ENCODE results near the gene CLDN20.
"Not testable (repeated sequence)": the region's sequence is repeated elsewhere in the genome, so short reads cannot be mapped to it uniquely, and the experiment has no call there.

The CLDN20 gene

DNA sequence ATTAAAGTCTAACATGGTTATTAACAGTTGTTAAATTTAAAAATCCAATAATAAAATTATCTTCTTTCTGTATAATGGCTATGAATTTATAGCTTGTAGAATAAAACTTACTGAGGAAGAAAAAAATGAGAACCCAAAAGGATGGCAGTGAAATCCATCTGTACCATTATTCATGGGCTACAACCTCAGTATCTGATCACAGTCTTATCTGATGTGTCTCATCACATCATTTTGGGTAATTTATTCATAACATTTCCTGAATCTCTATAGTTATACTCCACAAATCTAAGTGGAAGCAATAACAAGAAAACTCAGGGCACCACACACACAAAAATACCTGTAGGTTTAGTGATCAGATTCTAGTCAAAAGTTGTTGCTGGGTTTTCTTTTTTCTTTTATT, 7.3 kb downstream of the CLDN20 start:
- no peak for DNase-seq

DNA sequence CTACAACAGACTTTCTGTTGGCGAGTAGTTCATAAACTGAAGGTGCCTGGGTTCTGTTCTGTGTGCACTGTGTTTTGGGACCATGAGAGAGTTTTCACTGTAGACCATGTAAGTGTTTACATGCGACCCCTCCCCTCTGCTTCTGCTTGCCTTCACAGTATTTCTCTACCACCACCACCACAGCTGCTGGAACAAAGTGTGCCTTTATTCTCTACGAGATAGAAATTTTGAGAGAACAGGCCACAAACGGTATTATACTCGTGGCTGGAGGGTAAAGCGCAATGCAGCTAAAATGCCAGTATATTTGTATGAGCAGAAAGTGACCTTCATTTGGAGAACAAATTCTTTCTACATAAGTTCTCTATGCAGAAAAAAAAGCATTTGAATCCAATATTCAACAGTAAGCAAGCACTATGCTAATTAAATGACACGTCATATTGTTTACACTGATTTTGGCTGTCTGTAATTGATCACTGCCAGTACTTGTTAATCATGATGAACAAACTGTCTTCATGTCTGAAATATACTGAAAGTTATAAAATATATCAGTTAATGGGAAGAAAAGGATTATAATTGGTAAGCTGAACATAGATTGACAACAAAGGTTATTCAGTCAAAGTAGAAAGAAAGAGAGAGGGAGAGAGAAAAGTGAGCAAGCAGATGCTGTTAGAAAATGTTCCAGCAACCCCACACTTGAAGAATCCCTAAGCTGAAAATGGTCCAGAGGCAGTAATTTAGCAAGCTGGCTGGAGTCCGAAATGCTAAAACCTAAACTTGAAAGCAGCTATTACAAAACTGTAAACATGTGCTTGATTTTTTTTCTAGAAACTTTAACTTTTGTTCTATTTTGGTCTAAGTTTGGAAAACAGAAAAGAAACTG, 8.8 kb downstream of the CLDN20 start:
- no peak for DNase-seq

DNA sequence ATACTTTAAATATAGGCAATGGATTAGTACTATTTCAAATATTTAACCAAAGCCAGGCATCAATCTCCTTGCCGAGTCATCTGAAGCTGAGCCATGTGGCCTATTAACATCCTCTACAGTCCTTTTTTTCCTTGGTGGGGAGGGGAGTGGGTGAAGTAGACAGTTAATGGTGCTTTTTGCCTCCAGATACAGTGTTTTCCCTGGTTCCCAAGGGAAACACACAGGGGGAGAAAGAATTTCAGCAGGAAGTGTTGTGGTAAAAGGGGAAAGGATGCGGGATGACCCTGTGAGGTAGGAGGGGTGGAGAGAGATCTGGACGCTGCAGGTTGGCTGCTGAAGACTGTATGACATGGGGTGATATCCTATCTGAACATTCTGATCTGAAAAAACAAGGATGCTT, 9.6 kb downstream of the CLDN20 start:
- no peak for DNase-seq

DNA sequence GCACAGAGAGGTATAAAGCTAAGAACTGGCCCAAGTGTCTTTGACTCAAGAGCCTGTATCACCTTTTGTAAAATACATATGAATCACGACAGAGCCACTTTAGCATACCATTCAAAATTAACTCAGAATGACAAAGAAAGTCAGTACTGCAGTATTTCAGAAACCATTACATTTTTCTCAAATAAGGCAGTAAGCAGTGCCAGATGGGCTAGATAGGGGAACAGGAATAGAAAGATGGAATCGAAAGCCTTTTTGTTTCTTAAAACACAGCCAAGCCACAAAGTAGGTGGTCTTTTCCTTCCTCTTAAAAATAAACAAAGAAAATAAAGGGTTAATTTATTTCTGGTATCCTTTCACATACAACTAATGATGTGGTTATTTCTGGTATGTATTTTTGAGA, 10.3 kb downstream of the CLDN20 start:
- no peak for DNase-seq

DNA sequence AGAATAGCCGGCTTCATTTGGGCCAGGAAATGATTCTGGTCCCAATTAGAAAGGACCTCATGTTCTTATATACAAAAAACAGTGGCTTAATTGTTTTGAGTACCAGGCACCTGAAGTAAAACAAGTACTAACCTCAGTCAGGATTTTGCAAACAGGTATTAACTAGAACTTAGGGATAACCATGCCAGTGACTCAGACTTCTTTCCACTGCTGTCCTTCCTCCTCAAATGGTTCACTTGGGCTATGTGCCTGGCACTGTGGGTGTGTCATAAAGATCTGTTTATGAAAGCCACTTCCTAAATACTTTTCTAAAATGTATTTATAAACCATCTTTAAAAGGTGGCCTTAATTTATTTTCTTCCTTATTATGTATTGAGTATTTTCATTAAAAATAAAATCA, 10.7 kb downstream of the CLDN20 start:
- DNase-seq = no peak

DNA sequence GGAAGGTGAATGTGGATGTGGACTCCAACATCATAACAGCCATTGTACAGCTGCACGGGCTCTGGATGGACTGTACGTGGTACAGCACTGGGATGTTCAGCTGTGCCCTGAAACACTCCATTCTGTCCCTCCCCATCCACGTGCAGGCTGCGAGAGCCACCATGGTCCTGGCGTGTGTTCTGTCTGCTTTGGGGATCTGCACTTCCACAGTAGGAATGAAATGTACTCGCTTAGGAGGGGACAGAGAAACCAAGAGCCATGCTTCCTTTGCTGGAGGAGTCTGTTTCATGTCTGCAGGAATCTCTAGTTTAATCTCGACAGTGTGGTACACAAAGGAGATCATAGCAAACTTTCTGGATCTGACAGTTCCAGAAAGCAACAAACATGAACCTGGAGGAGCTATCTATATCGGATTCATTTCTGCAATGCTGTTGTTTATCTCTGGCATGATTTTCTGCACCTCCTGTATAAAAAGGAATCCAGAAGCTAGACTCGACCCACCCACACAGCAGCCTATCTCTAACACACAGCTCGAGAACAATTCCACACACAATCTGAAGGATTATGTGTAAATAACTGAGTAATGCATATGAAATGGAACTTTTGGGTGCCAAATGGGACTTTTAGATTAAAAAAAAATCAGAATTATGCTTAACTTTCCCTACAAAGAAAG, 12.1 kb downstream of the CLDN20 start:
- DNase-seq = no peak

DNA sequence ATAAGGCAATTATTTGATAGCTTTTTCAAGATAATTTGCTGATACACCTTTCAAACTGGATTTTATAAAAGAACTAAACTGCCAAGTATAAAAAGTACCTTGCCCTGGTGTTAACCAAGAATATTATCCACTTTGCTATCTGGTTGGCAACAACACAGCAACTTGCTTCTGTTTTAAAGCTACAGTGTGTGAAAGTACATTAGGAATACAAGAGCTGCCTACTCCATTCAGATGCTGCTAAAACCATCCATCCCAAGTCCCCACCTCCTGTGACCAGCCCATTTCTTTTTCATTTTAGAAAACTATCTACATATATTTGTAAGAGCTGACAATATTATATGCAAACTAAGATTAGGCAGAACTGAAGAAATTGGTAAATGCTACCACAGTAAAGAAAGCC, 12.8 kb downstream of the CLDN20 start:
- no peak for DNase-seq

DNA sequence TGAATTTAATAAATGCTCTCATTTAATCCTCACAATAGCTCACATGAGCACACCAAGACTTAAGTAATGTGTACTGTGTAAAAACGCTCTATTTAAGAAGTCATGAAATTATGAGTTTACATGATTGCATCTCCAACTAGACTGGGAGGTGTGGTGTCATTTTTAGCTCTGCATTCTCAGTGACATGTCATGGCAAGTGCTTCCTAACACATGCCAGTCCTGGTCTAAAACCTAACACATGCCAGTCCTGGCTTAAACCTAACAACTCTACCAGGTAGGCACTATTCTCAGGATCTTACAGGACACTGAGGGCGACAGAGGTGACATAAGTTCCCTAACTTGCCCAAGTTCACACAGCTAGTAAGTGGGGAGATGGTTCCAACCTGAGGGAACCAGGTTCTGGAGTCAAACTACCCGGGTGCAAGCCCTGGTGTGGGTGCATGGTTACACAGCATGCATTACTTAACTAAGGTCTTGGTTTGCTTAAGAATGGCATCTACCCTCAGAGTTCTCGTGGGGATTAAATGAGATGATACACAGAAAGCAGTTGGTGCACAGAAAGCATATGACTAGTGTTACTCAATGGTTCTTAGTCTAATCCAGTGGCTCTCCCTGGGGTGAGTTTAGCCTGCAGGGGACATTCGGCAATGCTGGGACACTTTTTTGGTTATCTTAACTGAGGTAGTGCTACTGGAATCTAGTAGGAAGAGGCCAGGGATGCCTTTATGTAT, 14.7 kb downstream of the CLDN20 start:
- no peak for DNase-seq

DNA sequence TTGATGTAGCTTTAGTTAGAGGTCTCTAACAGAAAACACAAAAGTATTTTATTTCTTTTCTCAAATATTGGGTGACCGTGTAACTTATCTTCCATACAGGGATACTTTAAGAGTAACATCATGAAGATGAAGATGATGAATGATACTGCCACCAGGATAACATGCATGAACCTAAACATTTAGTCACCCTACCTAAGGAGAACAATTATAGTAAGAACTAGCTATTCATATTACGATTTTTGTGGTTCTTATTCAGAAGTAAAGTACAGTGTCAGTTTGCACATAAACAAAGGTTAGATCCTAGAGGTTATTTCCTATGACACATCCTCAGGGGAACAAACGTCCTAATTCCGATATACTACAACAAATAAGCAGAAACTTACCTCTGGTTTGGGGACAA, 21.0 kb downstream of the CLDN20 start:
- DNase-seq = no peak

DNA sequence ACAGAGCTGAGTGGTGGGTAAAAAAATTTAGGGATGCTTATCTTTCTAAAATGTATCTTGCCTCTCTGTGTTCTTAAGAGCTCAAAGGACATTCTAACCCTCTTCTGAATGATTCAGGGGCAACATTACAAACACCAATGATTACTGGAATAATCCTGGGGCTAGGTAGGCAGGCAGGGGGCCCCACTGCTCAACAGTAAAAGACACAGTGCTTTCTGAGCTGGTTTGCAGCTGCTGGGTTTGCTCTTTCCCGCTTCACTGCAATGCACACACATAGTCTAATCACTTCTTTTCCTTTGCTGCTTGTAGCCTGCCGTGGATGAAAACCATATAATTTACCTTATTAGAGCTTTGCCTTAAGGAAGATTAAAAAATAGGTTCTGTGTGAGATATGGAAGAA, 23.9 kb downstream of the CLDN20 start:
- DNase-seq = no peak

DNA sequence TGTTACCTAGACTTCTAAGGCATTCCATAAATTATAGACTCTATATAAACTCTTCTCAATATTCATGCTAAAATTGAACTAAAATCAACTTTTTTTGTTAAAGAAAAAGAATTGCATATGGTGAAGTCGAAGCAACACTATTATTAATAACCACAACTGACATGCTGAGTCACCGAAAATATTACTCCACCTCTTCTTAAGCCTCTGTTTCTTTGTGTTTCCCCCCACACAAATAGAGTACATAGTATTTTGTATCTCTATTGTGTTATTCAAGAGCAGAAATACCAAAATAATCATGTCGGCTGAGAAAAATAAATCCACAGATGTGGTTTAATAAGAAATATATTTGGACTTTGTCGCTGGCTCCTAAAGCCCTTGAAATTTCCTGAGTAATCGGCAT, 26.7 kb downstream of the CLDN20 start:
- no peak for DNase-seq

DNA sequence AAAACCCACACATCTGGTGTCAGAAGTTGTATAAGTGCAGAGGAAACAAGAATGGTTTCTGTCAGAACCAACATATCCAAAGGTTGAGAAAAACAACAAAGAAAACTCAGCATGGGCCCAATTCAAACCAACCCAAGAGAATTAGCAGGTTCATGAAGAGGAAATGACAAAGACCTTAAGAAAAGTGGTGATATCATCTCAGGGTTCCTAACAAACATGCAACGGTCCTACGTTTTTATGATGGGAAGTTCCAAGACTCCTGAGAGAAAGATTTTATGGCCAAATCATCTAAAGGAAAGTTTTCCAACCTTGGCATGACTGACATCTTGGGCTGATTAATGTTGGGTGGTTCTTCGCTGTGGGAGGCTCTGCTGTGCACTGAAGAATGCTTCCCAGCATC, 27.5 kb downstream of the CLDN20 start:
- no peak for DNase-seq

DNA sequence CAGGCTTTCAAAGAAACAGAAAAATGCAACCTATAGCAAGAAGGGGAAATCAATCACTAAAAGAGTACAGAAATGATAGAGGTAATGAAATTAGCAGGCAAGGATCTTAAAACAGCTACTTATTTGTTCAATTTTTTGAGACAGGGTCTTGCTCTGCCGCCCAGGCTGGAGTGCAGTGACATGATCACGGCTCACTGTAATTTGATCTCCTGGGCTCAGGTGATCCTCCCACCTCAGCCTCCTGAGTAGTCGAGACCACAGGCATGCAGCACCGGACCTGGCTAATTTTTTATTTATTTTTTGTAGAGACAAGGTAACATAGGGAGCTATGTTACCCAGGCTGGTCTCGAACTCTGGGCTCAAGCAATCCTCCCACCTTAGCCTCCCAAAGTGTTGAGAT, 28.9 kb downstream of the CLDN20 start:
- DNase-seq = no peak

DNA sequence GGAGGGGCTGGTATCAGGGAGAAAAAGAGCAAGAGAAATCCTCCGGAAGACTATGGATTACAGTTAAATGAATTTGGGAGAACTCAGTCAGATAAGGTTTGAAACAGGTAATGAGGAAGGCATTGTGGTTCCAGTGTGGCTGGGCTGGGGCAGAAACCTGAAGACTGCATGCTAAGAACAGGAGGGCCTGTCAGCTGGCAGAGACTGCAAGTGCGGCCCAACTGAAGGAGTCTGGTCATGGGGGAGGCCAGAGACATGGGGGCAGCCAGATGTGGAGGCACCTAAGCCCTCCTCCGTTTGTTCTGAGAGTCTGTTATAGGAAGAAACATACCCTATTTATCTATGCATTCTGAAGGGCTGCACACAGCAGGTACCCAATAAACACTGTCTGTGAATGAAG, 33.9 kb downstream of the CLDN20 start:
- DNase-seq = no peak

DNA sequence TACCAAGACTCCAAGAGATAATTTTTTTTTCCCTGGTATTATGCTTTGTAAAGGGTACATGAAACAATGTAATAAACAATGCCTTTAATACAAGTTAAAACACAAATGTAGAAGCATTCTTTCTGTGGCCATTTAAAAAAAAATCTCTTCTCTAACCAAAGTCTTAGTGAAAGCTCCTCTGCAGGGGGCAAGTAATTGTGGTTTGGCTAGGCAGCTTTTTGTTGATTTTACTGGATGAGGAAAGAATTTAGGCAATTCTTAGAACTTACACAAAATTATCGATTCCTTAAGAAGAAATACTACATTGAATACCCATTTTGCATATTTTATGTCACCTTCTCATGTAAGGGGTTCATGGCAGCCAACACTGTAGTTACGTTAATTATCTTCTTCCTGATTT, 38.1 kb downstream of the CLDN20 start:
- DNase-seq = no peak

DNA sequence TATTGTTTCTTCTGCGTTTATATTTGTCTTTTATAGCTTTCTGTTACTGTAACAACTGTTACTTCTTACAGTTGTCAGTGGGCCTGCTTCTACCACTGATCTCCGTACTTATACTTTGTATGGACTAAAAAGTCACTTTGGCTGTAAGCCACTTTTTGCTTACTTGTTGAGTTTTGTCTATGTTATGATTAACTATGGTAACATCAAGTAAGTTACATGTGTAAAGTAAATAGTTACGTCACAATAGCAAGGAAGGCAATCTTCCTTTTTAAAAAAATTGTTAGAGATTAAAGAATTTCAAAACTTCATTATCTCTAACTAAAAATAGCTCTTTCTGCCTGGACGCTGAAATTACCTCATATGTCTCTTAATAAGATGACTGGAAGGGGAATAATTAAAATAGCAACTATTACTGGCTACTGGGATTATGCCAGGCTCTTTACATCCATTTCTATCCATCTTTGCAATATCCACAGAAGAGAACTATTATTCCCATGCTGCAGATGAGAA, 39.6 kb downstream of the CLDN20 start:
- no peak for DNase-seq

DNA sequence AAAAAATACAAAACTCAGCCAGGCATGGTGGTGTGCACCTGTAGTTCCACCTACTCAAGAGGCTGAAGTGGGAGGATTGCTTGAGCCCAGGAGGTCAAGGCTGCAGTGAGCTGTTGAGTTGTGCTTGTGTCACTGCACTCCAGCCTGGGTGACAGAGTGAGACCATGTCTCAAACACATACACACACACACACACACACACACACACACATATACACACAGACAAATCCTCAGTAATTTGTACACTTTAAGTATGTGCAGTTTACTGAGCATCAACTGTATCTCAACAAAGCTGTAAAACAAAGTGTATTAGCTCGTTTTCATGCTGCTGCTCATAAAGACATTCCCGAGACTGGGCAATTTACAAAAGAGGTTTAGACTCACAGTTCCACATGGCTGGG, 43.1 kb downstream of the CLDN20 start:
- no peak for DNase-seq

DNA sequence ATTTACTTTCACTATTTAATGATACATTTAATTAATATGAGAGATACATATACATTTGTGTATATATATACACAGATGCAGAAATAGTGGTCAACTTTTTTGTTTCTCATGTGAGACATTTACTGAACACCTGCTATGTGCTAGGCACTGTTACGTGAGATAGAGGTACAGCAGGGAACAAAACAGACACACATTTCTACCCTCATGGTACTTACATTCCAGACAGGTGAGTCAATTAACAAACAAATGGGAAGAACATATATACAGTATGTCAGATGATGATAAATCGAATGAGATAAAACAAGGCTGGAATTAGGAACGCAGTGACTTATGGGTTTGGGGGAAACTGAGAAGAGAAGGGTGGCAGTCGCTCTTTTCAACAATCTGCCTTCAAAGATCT, 45.3 kb downstream of the CLDN20 start:
- no peak for DNase-seq

DNA sequence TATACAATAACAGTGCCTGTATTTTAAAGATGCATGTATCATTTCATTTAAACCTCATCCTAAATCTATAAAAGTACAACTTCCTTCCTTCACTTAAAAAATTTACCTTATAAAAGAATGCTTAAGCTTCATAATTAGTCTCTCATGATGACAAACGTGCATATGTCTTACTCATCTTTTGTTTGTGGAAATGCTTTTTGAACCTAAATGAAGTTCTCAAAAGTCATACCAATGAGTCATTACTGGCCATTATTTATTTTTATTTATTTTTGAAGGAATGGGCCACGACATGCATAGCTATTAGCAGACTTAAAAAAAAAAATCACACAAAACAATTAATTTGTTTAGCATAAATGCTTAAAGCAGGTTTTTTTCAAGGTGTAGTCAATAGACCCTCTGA, 46.8 kb downstream of the CLDN20 start:
- DNase-seq = no peak

DNA sequence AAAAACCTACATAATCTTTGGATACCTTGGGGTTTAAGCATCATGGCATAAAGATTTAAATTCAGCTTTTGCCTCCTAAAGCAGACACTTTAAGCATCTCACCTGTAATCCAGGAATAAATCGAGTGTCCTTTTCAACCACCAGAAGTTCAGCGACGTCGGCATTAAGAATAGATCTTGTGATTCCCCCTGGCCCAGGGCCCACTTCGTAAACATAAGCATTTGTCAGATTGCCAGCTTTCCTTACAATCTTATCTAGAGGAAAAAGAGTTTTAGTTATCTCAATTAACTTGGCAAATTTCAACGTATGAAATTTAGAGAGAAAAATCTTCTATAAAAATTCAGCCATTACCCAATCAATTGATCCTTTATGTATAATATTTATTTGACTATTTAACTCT, 47.3 kb downstream of the CLDN20 start:
- no peak for DNase-seq

DNA sequence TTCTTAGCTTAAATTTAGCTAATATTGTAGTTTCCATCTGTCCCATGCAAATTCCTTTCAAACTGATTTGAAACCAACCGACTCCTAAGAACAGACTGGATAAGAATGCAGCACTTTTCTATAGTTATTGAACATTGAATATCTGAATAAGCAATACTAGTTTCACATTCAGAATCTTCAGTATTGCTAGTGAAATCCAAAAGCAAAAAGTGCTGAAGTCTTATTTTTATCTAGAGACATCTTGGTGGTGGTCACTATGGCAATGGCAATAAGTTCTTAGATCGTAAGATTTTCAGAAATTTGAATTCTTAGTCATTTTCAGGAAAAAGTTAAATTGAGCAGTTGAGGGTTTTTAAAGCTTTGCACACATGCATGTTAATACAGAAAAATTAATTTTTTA, 47.8 kb downstream of the CLDN20 start:
- DNase-seq = no peak

DNA sequence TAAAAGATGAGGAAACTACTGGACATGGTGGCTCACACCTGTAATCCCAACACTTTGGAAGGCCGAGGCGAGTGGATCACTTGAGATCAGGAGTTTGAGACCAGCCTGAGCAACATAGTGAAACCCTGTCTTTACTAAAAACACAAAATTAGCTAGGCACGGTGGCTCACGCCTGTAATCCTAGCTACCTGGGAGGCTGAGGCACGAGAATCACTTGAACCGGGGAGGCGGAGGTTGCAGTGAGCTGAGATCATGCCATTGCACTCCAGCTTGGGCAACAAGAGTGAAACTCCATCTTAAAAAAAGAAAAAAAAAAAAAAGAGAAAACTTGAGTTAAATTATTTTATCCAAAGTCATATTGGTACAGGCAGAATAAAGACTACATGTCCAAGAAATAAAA, 49.1 kb downstream of the CLDN20 start:
- DNase-seq = not testable (repeated sequence)

DNA sequence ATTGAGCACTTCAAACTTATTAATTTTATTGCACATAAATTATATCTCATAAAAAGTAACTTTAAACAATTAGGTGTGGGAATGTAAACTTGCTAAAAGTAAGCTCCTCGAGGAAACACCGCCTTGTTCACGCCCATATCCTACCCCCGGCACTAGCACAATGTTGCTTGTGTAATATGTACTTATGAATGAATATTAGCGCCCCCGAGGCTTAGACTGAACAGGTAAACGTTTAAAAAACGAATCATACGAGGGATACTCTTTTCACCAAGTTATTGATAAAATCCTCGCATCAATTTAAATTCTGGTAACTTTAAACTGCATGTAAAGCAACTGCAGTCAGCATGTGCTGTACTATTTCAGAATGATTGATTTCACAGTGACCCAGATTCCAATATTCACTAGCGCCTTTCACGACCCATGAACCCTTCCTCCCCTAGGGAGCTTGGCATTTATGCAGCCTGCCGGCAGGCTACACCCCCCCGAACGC, 49.8 kb downstream of the CLDN20 start:
- no peak for DNase-seq
